Hepatocyte (in vitro differentiated cells): ENCODE measurements around the gene SYNPO2.

ENCODE experiments used
- CTCF ChIP-seq: fragments of 200-600 bp; sonication (generic); IDR thresholded peaks from 2 replicates; pipeline ENCODE4 v1.5.1; 2016; ENCODE audit warnings: antibody characterized with exemption, mild to moderate bottlenecking; ENCODE audit not compliant: poor library complexity
- EZH2 ChIP-seq: fragments of 200-600 bp; sonication (generic); IDR thresholded peaks from 2 replicates; pipeline ENCODE4 v1.6.1; 2016; ENCODE audit warnings: antibody characterized with exemption, mild to moderate bottlenecking, borderline replicate concordance

GRCh38 chr4:118867311-118868067 lies 21.2 kb upstream of the SYNPO2 start:
- TF ChIP-seq CTCF = no peak
- TF ChIP-seq EZH2 = no peak
